Brain microvascular endothelial cell (primary cell): ENCODE measurements around the gene TNK2.

Experiments
- DNase-seq: peaks from one replicate; pipeline ENCODE4 v3.0.0-alpha.2; 2020
- H3K27ac ChIP-seq: fragments of 250-450 bp; sonication (Bioruptor Pico); 2 replicates; pipeline ENCODE4 v1.5.1; 2020; ENCODE audit warnings: mild to moderate bottlenecking, moderate library complexity
- H3K27me3 ChIP-seq: fragments of 250-450 bp; sonication (Bioruptor Pico); replicated peaks from 2 replicates; pipeline ENCODE4 v1.5.1; 2020; ENCODE audit warnings: mild to moderate bottlenecking
- H3K36me3 ChIP-seq: fragments of 250-450 bp; sonication (Bioruptor Pico); replicated peaks from 2 replicates; pipeline ENCODE4 v1.5.1; 2020; ENCODE audit warnings: mild to moderate bottlenecking
- H3K4me3 ChIP-seq: 2 replicates; pipeline ENCODE4 v1.5.1; 2011; ENCODE audit warnings: low read depth, mild to moderate bottlenecking, control low read depth, low read length, moderate library complexity
- in situ Hi-C: cut with HindIII; loops from 2 replicates; pipeline ENCODE4 v1.10.0; 2017; ENCODE audit warnings: low sequenced_read_pairs, low pct_ligation_motif_present
- TF ChIP-seq, protein P1 (sequence below): IDR thresholded peaks from 2 replicates; pipeline ENCODE4 v1.5.1; 2011; ENCODE audit warnings: low read depth, mild to moderate bottlenecking, moderate library complexity, low read length, control low read depth, inconsistent platforms; ENCODE audit errors: missing control alignments

Gene TNK2

DNA sequence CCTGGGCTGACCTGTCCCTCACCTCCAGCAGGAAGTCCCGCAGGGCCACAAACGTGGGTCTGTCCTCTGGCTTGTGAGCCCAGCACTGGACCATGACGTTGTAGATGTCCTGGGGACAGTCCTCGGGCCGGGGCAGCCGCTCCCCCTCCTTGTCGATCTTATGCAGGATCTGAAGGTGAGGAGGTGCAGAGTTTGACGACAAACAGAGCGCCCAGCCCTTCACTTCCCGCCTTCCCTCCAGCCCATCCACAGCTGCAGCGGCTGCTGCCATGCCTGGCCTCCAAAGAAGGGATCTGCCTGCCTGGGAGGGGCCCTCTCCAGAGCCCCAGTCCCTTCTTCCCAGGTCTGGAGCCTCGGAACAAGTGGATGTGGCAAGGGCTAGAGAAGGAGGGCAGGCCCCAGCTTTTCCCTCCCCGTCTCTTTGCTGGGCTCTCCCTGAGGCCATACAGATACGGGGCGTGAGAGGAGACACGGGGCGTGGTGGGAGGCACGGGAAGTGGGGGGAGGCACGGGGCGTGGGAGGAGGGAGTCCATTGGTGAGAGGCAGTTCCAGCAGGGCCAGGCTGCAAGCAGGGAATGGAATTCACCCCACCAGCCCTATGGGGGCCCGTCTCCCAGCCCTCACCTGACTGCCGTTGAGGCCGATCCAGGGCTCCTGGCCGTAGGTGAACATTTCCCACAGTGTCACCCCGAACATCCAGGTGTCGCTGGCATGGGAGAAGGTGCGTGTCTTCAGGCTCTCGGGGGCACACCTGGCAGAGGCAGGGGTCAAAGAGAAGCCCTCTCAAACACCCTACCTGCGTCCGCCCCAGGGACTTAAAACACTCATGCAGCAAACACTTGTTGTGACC lies 29.7 kb downstream of the TNK2 start:
- TF ChIP-seq, protein P1, sequence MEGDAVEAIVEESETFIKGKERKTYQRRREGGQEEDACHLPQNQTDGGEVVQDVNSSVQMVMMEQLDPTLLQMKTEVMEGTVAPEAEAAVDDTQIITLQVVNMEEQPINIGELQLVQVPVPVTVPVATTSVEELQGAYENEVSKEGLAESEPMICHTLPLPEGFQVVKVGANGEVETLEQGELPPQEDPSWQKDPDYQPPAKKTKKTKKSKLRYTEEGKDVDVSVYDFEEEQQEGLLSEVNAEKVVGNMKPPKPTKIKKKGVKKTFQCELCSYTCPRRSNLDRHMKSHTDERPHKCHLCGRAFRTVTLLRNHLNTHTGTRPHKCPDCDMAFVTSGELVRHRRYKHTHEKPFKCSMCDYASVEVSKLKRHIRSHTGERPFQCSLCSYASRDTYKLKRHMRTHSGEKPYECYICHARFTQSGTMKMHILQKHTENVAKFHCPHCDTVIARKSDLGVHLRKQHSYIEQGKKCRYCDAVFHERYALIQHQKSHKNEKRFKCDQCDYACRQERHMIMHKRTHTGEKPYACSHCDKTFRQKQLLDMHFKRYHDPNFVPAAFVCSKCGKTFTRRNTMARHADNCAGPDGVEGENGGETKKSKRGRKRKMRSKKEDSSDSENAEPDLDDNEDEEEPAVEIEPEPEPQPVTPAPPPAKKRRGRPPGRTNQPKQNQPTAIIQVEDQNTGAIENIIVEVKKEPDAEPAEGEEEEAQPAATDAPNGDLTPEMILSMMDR: no peak
- H3K27ac ChIP-seq: no peak overlapping the region
- peaks cover 11% of the 10 kb centered on the region for H3K36me3 ChIP-seq
- in situ Hi-C loops: no loop called here
- H3K4me3 ChIP-seq: no peak overlapping the region
- no peak for DNase-seq
- H3K27me3 ChIP-seq: no peaks in the 10 kb centered on the region

DNA sequence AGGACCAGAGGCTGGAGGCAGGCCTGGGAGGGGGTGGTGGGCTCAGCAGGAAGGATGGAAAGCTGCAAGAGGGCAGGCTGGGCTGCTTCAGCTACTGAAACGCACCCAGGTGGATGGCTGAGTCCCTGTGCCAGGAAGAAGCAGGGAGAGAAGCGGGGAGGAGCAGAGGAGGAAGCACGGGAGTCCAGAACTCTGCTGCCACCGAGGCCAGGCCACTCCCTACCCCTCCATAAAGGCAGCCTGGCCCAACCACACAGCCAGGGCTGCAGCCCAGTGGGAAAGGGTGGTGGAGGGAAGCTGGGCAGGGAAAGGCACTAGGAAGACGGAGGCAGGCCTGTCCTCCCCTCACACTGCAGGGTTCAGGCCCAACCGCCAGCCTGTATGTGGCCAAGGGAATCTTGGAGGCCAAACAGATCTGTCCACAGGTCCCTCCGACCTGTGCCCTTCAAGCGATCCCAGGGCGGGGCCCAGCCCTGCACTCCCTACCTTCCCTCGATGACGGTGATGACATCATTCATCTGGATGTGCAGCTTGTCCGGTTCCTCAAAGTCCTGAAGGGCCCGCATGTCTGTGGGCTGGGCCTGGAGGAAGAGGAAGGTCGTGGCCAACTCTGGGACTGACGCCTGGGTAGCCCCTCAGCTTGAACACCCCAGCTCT lies 30.5 kb downstream of the TNK2 start:
- DNase-seq: no peak
- Histone ChIP-seq H3K27me3 (no peaks in the 10 kb centered on the region), H3K27ac (no peak overlapping the region), H3K4me3 (no peak overlapping the region), H3K36me3 (peaks cover 11% of the 10 kb centered on the region)
- in situ Hi-C loops: no loop called here
- TF ChIP-seq, protein P1: no peak

DNA sequence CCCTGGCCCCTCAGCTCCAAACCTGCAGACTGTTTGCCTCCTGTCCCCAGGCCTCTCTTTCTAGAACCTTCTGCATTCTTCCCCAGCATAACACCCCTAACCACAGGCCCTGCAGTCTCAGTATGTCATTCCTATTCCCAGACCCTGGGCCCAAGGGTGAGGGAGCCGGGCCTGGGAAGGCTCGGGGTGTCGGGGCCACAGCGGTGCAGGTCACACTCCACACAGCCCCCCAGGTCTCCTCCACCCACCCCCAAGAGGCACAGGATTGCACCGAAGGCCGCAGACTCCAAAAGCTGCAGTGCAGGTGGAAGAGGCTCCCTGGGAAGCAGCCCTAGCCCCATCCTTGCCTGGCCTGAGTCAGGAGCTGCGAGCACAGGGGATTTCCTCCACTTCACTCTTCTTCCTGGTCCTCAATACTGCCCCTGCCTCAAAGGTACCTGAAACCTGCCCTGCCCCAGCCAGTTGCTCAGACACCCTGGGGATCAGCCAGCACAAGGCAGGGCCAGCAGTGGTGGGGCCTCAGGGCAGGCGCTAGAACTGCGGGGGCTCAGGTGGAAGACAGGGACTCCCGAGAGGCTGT lies 31.1 kb downstream of the TNK2 start:
- in situ Hi-C loops: no loop called here
- no peak overlapping the region for H3K27ac ChIP-seq
- peaks cover 10% of the 10 kb centered on the region for H3K36me3 ChIP-seq
- H3K4me3 ChIP-seq: no peak overlapping the region
- no peaks in the 10 kb centered on the region for H3K27me3 ChIP-seq
- TF ChIP-seq, protein P1: no peak
- DNase-seq: no peak

DNA sequence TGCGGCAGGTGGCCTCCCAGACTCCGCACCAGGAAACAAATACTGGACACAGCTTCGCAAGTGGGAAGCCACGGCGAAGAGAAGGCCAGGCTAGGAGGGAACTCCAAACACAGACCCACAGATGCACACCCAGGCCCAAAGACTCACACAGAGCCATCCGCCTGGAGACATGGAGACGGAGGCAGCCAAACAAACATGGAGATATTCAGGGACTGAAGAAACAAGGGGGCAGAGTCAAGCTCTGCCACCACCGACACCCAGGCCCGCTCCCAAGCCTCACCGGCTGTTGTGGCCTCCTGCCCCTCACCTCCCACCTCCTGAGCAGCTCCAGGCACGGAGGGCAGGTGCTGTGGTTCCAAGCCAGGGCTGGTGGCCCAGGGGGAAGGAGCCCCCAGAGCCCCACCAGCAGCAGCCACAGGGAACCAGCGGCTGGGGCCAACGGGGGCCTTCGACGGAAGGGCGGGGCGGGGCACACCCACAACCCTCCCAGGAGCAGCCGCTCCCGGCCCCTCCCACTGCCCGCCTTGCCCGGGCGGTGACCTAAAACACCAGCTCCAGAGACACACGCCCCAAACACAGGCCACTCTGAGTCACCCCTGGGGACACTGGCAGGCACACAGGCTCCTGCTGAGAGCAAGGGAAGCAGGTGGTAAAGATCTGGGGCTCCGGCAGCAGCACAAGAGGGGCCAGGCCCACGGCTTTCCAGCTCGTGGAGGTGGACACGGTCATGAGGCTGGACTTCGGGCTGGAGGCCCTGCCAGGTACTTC lies 31.9 kb downstream of the TNK2 start:
- in situ Hi-C loops: no loop called here
- no peak for DNase-seq
- H3K27ac ChIP-seq: no peak overlapping the region
- no peaks in the 10 kb centered on the region for H3K27me3 ChIP-seq
- TF ChIP-seq, protein P1: no peak
- peaks cover 5% of the 10 kb centered on the region for H3K36me3 ChIP-seq
- H3K4me3 ChIP-seq: no peak overlapping the region

DNA sequence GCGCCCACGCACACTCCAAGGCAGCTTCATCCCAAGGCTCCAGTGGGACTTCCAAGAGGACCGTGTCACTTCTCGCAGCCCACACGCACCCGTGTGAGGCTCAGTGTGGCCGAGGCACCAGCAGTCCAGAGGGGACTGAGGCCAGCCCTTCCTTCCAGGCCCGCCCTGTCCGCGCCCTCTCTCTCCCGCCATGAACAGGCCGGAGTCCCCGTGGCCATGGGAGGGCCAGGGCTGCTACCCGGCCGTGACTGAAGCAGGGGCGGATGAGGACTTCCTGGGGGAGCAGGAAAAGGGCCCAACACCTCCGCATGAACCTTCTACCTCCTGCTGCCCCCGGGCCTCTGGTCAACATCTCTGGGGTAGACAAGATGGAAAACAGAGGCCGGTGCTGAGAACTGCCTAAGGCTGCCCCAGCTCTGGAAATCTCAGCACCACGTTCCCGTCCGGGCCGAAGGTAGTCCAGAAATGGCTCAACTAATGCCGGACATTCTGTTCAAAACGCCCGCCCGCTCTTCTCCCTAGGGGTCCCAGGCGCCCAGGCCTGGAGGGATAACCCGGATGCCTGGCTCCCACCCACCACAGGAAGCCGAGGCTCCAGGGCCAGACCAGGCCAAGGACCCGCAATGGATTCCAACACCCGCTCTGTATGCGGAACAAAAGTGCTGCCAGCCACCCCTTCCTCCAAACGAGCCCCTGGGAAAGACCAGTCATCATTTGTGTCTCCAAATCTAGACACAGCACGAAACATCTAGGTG lies 32.7 kb downstream of the TNK2 start:
- DNase-seq: no peak
- H3K4me3 ChIP-seq: no peak overlapping the region
- peaks cover 5% of the 10 kb centered on the region for H3K36me3 ChIP-seq
- H3K27ac ChIP-seq: no peak overlapping the region
- no peaks in the 10 kb centered on the region for H3K27me3 ChIP-seq
- in situ Hi-C loops: no loop called here
- TF ChIP-seq, protein P1: no peak
